Measurements from ENCODE around the gene PHLDB3.
"Not testable (repeated sequence)": the region's sequence is repeated elsewhere in the genome, so short reads cannot be mapped to it uniquely, and the experiment has no call there.

PHLDB3 gene

GRCh38 chr19:43444531-43445287 is 59.8 kb downstream of the PHLDB3 start:
- no peak for DNase-seq (ENCODE audit: low read depth in 2 of 2)

GRCh38 chr19:43444091-43444490 is 60.5 kb downstream of the PHLDB3 start:
- not testable (repeated sequence) for DNase-seq (ENCODE audit: low read depth in 2 of 2)

DNA sequence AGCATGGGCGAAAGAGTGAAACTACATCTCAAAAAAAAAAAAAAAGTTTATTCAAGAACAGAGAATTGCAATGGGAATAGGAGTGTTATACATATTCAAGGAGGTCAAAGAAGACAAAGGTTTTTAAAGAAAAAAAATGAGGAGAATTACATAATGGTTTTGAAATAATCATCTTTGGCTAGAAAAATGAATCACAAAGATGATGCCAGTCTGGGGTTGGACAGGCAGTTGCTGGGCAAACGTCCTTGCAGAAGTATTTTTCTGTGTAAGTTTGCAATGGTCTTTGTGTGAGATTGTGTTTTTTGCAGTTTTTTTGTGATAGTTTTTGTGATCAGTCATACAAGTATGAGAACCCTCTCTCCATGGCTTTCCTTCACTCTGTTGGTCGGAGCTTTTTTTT is 62.8 kb downstream of the PHLDB3 start:
- DNase-seq (ENCODE audit: low read depth in 2 of 2), result no peak

DNA sequence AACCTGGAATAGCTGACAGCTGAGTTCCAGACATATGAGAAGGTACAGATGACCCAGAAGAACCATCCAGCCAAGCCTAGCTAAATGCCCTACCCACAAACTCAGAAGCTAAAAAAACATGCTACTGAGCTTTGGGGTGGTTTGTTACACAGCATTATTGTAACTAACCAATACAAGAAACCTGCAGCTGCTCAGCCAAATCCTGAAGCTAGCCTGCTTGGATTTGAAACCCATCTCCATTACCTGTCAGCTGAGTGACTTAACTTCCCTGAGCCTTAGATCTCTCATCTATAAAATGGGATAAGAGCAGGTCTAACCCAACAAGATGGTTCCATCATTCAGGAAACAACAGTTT is 64.9 kb downstream of the PHLDB3 start:
- DNase-seq (ENCODE audit: low read depth in 2 of 2), result no peak

- DNase-seq (ENCODE audit: low read depth in 2 of 2), result peak in 1 of 2 donors; percentile 11
These were observed 65.4 kb downstream of the PHLDB3 start for GRCh38 chr19:43439032-43439708.

DNA sequence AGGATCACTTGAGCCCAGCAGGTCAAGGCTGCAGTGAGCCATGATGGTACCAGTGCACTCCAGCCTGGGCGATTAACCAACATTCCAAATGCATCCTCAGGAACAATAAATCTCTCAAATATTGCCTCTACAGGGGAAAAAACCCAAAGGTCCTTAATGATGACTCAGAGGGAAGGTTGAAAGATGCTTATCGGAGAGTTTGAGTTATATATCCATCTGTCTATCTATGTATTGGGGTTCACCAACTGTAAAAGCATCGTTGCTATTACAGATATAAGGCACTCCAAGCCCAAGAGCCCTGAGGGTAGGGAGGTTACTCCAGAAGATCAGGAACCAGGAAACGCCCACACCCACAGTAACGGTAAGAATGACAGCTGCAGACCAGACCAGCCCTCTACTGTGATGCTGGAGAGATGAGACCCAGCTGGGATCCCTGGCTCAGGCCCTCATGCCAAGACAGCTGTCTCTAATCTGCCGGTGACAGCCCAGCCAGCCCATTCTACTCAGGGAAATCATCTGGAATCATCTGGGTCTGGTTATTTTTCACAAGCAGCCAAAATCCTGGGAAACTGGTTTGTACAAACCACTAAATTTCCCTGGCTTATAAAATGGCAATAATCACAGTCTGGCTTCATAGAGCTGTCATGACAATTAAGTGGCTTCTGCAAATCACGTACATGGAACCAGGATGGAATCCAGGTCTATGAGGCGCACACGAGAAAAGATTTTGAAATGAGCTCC is 66.1 kb downstream of the PHLDB3 start:
- DNase-seq (ENCODE audit: low read depth in 2 of 2), result no peak

- no peak for DNase-seq (ENCODE audit: low read depth in 2 of 2)
These were observed 66.8 kb downstream of the PHLDB3 start for GRCh38 chr19:43437712-43438111.

GRCh38 chr19:43437284-43437683 is 67.3 kb downstream of the PHLDB3 start:
- DNase-seq (ENCODE audit: low read depth in 2 of 2), result not testable (repeated sequence)

- no peak for DNase-seq (ENCODE audit: low read depth in 2 of 2)
These were observed 68.8 kb downstream of the PHLDB3 start for GRCh38 chr19:43435775-43436174.

DNA sequence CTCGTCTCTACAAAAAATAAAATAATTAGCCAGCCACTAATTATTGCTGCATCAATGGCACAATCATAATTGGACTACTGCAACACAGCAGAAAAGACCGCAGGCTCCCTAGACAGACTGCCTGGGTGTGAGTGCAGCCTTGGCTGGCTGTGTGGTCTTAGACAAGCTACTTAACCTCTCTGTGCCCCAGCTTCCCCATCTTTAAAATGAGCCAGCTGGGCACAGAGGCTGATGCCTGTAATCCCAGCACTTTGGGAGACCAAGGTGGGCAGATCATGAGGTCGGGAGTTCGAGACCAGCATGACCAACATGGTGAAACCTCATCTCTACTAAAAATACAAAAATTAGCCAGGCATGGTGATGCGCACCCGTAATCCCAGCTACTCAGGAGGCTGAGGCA is 70.9 kb downstream of the PHLDB3 start:
- DNase-seq (ENCODE audit: low read depth in 2 of 2), result no peak

DNA sequence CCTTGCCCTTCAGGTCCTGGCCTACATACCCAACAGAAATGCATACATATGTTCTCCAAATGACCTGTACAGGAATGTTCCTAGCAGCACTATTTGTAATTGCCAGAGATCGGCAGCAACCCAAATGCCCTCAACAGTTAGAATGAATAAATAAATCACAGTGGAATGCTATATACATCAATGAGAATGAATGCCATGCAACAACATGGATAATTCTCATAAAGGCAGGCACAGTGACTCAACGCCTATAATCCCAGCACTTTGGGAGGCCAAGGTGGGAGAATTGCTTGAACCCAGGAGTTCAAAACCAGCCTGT is 71.2 kb downstream of the PHLDB3 start:
- no peak for DNase-seq (ENCODE audit: low read depth in 2 of 2)

- DNase-seq (ENCODE audit: low read depth in 2 of 2), result no peak
These were observed 73.6 kb downstream of the PHLDB3 start for GRCh38 chr19:43430976-43431375.

GRCh38 chr19:43430142-43430710 is 74.3 kb downstream of the PHLDB3 start:
- DNase-seq (ENCODE audit: low read depth in 2 of 2), result no peak

GRCh38 chr19:43429395-43429794 is 75.2 kb downstream of the PHLDB3 start:
- no peak for DNase-seq (ENCODE audit: low read depth in 2 of 2)

DNA sequence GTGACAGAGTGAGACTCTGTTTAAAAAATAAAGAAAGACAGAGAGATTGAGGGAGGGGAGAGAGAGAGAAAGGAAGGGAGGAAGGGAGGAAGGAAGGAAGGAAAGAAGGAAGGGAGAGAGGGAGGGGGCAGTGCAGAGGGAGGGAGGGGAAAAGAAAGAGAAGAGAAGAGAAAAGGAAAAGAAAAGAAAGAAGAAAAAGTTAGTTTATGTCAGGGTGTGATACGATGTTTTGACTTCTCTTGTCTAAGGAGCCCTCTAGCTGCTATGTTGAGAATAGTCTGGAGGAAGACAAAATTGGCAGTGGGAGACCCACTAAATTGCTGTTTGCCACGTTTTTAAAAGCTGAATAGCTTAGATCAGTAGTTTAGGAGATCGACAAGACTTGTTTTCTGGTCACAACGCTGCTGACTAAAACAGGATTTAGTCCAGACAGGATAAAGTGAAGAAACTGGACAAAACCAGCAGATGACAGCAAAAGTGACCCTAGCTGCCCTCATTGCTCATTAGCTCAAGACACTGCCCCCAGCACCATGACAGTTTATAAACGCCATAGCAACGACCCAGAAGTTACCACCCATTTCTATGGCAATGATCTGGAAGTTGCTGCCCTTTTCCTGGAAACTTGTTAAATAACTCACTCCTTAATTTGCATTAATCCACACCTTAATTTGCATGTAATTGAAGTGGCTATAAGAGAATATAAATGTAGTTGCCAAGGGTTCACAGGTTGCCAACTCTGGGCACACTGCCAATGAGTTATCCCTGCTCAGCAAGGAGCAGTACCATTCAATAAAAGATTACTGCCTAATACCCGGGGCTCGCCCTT is 78.8 kb downstream of the PHLDB3 start:
- DNase-seq (ENCODE audit: low read depth in 2 of 2), result no peak

All from activated CD8-positive, alpha-beta memory T cell treated with anti-CD3 and anti-CD28 coated beads for 4 hours (primary cell).